NCI-H2171 treated with DMSO at 0.1 percent for 48 hours (cell line): ENCODE data around the gene PLAC9.
A peak's percentile ranks its signal among the peaks of the same experiment; 100 is the strongest.
"Not testable (repeated sequence)": the region's sequence is repeated elsewhere in the genome, so short reads cannot be mapped to it uniquely, and the experiment has no call there.

Source experiments
- DNase-seq: peaks from one replicate; lab custom pipeline; 2025; lab: John Stamatoyannopoulos, UW

The PLAC9 gene, protein sequence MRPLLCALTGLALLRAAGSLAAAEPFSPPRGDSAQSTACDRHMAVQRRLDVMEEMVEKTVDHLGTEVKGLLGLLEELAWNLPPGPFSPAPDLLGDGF

DNA sequence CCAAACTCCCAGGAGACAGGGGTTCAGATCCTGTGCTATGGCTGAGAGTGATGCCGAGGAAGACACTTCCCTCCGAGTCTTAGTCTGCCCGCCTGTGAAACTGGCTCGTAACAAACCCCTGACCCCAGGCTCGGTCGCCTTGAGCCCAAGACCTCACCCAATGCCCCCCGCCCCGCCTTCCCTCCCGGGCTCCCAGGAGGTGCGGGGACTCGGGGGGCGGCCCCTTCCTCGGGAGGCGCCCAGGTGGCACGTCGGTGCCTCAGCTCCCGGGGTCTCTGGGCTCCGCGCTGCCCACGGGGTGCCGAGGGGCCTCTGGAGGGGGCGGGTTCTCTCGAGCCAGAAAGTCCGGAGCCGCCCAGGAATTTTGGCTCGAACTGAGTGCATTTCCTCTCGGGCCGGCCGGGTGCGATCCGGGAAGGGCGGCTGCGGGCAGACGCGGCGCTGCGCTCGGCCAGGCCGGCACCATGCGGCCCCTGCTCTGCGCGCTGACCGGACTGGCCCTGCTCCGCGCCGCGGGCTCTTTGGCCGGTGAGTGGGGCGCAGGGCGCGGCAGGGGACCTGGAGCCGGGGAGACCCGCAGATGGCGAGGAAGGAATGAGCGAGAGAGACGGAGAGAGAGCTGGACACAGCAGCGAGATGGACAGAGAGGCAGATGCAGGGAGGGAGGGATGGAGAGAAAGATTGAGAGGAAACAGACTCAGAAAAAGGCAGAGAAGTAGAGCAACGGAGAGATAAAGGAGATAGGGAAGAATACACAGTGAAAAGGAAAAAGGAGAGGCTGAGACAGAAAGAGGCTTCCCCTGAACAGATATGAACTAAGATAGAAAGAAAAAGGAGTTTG lies at the start of gene PLAC9:
Gene PLAC9 (plus strand): TSS at position 432 of the 841 bp plus-strand sequence. CDS start 33 bp downstream, at position 465.
- no peak for DNase-seq

DNA sequence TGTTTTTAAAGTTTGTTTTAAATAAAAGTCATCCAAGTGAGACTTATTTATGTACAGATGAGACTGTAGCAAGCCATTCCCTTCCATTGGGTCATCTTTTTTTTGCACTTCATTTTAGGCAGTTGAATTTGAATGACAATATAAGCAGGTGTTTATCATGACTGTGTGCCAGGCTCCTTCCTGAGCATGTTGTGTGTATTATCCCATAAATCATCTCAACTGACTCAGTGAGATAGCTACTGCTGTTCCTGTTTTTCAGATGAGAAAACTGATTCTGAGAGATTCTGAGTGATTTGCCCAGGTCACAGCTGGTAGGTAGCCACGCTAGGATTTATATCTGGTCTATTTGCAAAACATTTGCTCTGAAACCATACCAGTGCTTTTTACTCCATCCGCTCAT lies 42.4 kb upstream of the PLAC9 start:
- DNase-seq: peak; percentile 74

DNA sequence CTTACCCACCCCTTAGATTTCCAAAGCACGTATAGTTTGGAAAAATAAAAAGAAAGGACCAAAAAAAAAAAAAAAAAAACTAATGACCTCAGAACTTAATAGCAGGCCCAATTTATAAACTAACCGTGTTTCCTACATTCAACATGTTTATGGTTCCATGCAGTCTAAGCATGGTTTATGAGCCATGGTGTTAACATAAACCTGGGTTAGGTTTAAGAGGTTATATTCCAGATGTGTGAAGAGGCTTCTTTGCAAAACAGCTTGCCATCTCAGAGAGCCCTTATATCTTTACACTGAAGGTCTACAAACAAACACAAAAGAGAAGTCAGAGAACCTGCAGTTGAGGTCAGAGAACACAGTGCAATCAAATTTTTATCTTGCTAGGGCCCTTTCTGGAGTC lies 38.3 kb upstream of the PLAC9 start:
- no peak for DNase-seq

DNA sequence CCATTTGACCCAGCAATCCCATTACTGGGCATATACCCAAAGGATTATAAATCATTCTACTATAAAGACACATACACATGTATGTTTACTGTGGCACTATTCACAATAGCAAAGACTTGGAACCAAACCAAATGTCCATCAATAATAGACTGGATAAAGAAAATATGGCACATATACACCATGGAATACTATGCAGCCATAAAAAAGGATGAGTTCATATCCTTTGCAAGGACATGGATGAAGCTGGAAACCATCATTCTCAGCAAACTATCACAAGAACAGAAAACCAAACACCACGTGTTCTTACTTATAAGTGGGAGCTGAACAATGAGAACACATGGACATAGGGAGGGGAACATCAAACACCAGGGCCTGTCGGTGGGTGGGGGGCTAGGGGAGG lies 34.3 kb upstream of the PLAC9 start:
- not testable (repeated sequence) for DNase-seq

DNA sequence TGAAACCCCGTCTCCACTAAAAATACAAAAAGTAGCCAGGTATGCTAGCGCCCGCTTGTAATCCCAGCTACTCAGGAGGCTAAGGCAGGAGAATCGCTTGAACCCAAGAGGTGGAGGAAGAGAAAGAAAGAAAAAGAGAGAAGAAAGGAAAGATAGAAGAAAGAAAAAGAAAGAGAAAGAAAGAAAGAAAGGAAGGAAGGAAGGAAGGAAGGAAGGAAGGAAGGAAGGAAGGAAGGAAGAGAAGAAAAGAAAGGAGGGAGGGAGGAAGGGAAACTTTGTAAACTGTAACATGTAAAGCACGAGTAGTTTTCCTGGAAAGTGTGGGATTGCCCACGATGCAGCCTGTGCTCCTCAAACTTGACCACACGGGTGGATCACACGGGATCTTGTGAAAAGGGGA lies 33.2 kb upstream of the PLAC9 start:
- not testable (repeated sequence) for DNase-seq

DNA sequence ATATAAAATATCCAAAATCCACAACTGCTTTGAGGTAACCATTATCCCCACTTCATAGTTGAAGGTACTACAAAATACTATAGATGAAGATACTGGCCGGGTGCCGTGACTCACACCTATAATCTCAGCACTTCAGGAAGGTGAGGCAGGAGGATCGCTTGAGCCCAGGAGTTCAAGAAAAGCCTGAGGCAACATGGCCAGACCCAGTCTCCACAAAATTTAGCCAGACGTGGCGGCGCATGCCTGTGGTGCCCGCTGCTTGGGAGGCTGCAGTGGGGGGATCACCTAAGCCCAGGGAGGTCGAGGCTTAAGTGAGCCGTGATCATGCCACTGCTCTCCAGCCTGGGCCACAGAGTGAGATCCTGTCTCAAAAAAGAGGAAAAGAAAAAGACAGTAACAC lies 32.4 kb upstream of the PLAC9 start:
- no peak for DNase-seq

DNA sequence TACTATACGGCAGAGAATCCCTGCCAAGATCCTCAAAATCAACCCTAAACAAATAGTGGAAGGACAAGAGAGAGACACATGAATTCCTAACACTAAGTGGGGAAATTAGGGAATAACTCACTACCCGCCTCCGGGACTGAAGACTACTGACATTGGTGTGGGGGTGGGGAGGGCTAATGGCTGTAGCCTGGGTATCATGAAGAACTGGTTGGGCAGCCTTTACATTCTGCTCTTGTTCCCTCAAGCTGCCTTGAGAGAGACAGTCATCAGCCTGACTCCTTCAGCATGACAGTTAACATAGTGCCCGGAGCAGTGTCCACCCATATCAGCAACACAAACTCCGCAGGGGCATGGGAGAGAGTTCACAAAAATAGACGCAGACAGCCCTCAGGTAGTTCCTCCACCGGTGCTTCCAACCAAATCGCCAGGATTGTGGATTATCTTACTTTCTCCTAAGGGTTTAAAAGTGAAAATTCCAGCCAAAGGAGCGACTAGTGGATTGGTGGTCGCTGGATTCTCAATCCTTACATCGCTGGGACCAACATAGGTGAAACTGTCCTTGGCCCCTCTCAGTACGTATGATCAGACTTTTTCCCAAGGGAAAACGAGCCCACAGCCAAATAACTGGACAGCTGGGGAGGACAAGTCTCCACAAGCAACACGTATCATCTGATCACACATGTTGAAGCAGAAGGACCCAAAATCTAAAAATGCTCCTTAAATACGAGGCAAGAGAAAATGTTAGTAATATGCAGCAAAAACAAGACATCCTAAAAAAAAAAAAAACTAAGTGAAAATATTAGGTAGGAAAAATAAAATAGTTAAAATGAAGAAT lies 31.5 kb upstream of the PLAC9 start:
- peak; percentile 54 for DNase-seq

DNA sequence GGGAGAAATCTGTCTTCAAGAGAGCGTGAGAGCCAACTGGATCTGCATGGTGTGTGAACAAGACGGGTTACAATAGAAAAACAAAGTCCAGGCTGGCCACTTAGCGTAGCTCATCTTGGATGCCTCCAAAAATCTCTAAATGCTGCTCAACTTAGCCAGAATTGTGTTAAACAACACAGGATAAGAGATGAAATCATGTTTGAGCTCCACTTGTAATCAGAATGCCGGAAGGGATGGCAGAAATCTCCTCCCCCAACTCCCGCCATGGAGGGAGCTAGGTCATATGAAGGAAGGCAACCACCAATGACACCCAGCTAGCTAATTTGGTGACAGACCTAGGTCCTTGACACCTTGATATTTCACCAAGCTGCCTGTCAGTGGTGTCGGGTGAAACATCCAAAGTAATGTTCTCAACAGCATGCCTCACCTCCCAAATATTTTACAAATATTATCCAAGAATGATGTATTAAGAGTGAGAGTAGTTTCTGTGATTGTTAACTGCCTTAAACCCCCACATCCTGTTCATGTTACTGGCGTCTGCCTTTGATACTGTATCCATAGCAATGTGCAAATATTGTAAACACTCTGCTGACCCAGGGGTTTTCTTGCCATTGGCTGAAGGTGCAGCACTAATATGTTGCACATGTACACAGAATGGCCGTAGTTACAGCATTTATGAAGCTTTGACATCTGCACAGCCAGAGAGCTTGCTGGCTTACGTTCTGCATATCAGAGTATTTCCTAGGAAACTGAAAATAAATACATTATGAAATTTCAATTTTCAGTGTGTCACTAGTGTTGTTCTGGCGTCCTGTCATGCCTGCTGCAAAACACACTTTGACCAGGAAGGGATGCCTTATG lies 28.2 kb upstream of the PLAC9 start:
- DNase-seq: peak; percentile 2

DNA sequence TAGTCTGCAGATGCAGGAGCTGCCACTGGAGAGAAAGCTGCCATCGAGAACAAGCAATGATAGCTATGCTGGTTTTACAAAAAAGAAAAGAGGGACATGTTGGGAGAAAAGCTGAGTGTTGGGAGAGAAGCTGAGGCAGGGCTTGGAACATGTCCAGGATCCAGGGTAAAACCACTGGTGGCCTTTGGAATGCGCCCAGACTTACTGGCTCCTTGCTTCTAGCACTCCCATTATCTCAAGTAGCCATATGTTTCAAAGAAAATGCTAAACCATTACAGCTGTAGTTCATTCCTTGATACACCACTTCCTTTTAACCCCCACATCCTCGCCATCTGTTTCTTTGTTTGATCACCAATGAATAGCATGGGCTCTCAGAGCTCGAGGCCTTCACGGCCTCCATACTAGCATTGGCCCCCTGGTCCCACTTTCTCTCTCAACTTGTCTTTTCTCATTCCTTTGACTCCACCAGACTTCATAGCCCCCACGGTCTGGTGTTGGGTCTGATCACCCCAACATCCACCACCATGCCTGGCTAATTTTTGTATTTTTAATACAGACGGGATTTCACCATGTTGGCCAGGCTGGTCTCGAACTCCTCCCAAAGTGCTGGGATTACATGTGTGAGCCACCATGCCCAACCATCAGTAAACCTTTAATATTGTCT lies 23.8 kb upstream of the PLAC9 start:
- DNase-seq: peak; percentile 78

DNA sequence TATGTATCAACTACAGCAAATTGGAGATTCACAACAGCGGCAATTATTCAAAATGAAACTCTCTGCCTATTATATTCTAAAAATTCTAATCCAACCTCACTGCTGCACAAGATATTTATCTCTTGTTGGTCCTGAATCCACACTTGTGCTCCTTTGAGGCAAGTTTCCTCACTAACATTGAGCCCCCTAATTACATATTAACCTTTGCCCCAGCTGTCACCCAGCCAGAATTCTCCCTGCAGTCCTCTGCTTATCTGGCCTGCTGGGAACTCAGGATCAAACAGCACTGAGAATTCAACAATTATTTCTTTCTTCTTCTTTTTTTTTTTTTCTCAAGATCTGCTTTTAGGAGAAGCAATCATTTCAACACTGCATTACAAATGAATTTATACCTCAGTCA lies 21.5 kb upstream of the PLAC9 start:
- peak; percentile 11 for DNase-seq

DNA sequence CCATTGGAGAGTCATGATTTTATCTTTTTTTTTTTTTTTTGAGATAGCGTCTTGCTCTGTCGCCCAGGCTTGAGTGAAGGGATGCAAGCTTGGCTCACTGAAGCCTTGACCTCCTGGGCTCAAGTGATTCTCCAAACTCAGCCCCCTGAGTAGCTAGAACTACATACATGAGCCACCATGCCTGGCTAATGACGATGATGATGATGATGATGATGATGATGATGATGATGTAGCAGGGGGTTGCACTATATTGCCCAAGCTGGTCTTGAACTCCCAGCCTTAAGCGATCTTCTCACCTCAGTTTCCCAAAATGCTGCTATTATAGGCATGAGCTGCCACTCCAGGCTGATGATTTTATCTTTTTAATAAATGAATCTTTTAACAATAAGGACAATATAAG lies 13.9 kb upstream of the PLAC9 start:
- no peak for DNase-seq

DNA sequence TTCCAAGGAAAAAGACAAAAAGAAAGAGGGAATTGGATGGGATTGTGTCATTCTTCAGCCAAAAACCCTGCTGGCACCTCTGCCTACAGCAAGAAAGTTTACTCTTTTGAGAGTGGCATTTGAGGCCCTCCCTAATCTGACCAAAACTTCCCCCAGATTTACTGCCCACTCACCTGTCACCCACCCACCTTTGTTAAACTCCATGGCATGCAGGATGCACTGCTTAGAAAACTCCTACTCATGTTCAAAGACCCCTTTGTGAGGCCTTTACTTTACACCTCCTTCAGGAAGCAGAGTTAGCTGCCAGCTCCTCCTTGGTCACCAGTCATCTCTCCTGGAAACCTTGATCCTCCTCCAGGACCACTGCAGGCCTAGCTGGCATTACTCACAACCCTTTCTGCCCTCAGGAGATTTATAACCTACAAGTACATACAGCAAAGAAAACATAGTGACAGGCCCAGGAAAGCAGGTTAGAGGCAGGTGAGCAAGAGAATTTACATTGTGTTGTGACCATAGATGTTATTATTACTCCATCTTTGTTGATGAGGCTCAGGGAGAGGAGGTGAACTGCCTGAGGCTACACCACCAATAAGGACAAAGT lies 10.3 kb upstream of the PLAC9 start:
- no peak for DNase-seq

DNA sequence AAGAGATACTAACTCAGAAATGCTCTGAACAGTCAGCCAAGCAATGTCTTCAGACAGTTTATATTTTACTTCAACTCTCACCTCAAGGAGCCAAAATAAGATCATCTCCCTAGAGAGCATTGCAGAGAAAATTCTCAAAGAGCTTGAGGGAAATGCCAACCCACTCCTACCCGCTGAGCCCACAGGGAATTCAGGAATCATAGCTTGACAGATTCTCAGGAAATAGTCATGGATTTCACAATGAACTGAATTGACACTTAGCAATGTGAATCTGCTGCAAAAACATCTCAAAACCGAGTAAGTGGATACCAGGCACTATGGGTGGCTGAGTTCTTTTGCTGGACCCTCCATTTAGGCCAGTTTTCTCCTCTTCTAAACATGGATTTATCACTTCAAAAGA lies 9.8 kb upstream of the PLAC9 start:
- no peak for DNase-seq

DNA sequence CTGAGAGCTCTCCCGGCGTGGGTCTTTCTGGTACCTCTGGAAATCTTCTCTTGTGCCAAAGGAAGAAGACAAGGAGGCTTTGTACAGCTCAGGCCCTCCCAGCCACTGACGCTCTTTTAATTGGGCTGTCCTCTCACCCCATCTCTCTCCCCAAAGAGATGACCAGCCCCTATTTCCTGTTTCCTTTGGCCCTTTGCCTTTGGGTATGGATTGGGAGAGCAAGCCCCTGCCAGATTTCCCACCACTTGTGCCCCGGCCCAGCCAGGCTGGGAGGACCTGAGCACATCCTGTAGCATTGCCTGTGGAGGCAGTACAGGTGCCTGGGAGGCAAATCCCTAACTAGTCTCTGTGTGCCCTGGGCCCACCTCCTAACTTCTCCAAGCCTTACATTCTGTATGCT lies 5.7 kb upstream of the PLAC9 start:
- no peak for DNase-seq

DNA sequence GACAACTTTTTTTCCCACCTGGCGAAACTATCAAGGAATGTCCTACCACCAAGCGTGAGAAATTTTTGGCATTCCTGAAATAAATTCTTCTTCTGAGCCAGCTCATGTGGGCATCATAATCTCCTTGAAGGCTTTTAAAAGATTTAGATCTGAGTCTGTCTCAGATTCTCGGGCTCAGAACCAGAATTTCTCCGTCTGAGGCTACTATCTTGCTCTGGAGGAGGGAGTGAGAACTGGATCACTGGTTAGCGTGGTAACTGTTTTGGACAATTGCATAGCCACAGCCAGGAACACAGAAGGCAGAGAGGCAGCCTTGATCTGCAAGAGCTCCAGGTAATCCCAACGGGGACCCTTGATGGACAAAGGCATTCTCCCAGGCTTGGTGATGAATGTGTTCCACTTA lies 1.0 kb upstream of the PLAC9 start:
- DNase-seq: no peak

DNA sequence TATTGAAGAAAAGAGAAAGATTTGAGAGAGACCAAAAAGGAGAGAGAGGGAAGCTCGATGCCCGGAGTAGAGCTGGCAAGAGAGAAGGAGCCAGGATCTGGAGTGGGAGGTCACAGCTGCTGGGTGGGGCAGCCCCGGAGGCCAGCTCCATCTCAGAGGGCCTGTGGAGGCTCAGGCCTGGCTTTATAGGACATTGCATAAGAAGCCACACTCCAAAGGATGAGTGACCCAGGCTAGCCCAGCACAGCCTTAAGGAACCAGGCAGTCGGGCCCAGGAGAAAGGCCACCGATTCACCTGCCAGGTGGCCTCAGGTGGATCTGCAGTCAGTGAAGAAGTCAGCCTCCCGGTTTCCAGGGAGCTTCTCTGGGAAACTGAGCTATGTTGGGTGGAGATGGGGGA lies 676 bp downstream of the PLAC9 start:
- no peak for DNase-seq

DNA sequence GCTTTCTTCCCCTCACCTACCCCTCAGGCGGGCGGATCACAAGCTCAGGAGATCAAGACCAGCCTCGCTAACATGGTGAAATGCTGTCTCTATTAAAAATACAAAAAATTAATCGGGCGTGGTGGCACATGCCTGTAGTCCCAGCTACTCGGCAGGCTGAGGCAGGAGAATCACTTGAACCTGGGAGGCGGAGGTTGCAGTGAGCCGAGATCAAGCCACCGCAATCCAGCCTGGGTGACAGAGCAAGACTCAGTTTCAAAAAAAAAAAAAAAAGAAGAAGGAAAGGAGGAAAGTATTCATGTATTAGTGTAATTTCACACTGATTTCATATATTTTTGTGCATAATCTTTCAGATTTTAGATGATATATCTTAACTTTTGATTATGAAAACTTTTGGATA lies 1.2 kb downstream of the PLAC9 start:
- not testable (repeated sequence) for DNase-seq

DNA sequence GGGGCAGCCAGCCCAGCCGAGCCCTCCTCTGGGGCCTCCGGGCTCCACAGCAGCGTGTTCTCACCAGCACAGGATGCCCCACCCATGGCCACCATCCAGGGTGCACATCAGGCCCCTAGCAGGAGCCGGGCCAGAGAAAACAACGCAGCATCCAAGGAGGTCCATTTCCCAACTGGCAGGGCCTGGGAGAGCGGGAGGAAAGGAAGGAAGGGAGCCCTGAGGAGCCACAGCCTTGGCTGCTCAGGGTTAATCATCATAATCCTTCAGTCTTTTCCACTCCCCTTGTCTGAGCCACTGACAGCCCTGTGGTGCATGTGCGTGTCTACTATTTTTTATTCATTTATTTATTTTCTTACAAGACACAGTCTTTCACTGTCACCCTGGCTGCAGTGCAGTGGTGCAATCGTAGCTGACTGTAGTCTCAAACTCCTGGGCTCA lies 3.6 kb downstream of the PLAC9 start:
- no peak for DNase-seq

DNA sequence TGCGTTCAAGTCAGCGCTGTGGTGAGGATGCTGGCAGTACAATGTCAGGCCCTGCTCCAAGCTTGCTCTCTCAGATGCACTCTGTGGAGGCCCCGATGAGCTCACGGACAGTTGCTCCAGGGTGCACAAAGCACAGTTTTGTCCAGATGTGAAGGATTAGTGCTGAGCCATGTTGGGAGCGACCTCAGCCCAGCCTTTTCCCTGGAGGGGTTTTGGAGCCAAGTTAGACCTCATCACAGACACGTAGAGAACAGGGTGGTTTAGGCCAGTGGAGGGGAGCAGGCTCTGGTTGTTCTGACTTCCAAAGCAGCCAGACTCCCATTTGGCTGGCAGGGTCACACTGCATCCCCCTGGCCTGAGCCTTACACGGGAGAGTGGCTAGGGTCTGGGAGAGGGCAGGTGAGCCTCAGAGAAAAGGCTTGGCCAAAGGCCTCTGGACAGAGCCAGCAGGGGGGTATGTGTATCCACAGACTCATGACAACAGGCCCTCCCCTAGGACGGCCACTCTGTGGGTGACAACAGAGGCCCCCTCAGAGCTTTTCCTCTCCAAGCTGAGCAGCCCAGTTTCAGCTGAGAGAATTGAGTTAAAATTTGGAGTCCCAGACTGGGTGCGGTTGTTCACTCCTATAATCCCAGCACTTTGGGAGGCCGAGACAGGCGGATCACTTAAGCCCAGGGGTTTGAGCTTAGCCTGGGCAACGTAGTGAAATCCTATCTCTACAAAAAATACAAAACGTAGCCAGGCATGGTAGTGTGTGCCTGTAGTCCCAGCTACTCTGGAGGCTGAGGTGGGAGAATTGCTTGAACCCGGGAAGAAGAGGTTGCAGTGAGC lies 4.7 kb downstream of the PLAC9 start:
- DNase-seq: no peak

DNA sequence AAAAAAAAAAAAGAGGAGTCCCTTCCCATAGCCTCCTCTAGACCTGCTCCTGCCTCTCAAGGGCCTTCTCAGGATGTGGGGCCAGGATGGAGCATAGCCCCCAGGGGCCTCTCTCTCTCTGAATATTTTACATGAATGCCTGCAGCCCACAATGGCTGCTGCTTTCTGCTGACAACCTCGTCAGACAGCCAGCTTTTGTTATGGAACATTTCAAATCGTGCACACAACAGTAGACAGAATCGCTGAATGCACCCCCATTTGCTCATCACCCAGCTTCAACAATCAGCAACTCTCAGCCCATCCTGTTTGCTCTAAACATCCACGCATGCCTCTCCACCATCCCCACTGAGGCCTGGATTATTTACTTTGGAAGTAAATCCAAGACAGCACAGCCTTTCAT lies 5.4 kb downstream of the PLAC9 start:
- no peak for DNase-seq
